Thyroid gland (tissue), 4 donors: ENCODE data around the gene FNDC5.

ENCODE experiments used
- POLR2A ChIP-seq, 2 donors: fragments of 450-650 bp; IDR thresholded peaks; one replicate each; pipeline ENCODE4 v1.6.1; 2017; ENCODE audit warnings: antibody characterized with exemption in 2 of 2, mild to moderate bottlenecking in 2 of 2, moderate library complexity in 1 of 2
- TF ChIP-seq, protein P1 (sequence below), 6 experiments: fragments of 200-600 bp in 3 of 6; fragments of 450-650 bp in 3 of 6; sonication (generic) in 3 of 6; IDR thresholded peaks; one replicate each; pipeline ENCODE4 v1.5.1; 2016 to 2019; ENCODE audit warnings: antibody characterized with exemption in 6 of 6, mild to moderate bottlenecking in 2 of 6, inconsistent platforms in 1 of 6, moderate library complexity in 1 of 6

- TF ChIP-seq, protein P1, sequence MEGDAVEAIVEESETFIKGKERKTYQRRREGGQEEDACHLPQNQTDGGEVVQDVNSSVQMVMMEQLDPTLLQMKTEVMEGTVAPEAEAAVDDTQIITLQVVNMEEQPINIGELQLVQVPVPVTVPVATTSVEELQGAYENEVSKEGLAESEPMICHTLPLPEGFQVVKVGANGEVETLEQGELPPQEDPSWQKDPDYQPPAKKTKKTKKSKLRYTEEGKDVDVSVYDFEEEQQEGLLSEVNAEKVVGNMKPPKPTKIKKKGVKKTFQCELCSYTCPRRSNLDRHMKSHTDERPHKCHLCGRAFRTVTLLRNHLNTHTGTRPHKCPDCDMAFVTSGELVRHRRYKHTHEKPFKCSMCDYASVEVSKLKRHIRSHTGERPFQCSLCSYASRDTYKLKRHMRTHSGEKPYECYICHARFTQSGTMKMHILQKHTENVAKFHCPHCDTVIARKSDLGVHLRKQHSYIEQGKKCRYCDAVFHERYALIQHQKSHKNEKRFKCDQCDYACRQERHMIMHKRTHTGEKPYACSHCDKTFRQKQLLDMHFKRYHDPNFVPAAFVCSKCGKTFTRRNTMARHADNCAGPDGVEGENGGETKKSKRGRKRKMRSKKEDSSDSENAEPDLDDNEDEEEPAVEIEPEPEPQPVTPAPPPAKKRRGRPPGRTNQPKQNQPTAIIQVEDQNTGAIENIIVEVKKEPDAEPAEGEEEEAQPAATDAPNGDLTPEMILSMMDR (IDR thresholded peaks at IDR 0.05) = no peak
- no peak for TF ChIP-seq POLR2A (IDR thresholded peaks at IDR 0.05)
Measured at GRCh38 chr1:32816676-32817158, 54.0 kb downstream of the FNDC5 start.
